B cell (primary cell): ENCODE measurements around the gene UBFD1. TPM values are rescaled to one million over a fixed set of nuclear protein-coding genes. Genes with fewer than 3 reads are reported as not detected.

Source experiments
- ATAC-seq: fragments of 200-7000 bp; cut with Tn5 transposase; one replicate; pipeline ENCODE4 v1.10.0; 2021; ENCODE audit warnings: low read depth, mild to moderate bottlenecking, moderate number of reproducible peaks, moderate library complexity
- CTCF ChIA-PET: fragments of 350-600 bp; sonication (Branson Sonifier 250); formaldehyde crosslinking; loops from one replicate; lab custom pipeline; 2021; ENCODE audit warnings: antibody characterized with exemption, inconsistent platforms; lab: Charles Lee
- POLR2A ChIA-PET: fragments of 350-600 bp; sonication (Branson Sonifier 250); formaldehyde crosslinking; loops from one replicate; lab custom pipeline; 2021; ENCODE audit warnings: antibody characterized with exemption; lab: Charles Lee
- DNase-seq: peaks from one replicate; pipeline ENCODE4 v3.0.0; 2013
- H2AFZ ChIP-seq: 2 replicates; pipeline ENCODE4 v1.6.1; 2012; ENCODE audit warnings: mild to moderate bottlenecking, low read depth, low read length; ENCODE audit not compliant: insufficient read depth, poor library complexity, severe bottlenecking
- H3K27ac ChIP-seq, 2 donors: 1 replicate in 1 of 2; 2 replicates in 1 of 2; pipeline ENCODE4 v1.5.1; 2012 to 2013; ENCODE audit warnings: low read length in 2 of 2, mild to moderate bottlenecking in 2 of 2, moderate library complexity in 1 of 2
- H3K27me3 ChIP-seq, 4 experiments: fragments of 200-600 bp in 1 of 4; sonication (generic) in 1 of 4; replicated peaks in 1 of 4; 1 replicate in 2 of 4; 2 replicates in 2 of 4; pipeline versions ENCODE4 v1.6.1 to v1.7.0; 2013 to 2016; ENCODE audit warnings: low read length in 3 of 4, mild to moderate bottlenecking in 2 of 4, mixed read lengths in 1 of 4, moderate library complexity in 1 of 4; ENCODE audit not compliant: insufficient read depth in 4 of 4, control insufficient read depth in 3 of 4; ENCODE audit errors: control extremely low read depth in 1 of 4
- H3K36me3 ChIP-seq, 2 experiments: replicated peaks in 1 of 2; 1 replicate in 1 of 2; 2 replicates in 1 of 2; pipeline versions ENCODE4 v1.6.1 to v1.7.1; 2013; ENCODE audit warnings: low read length in 1 of 2; ENCODE audit not compliant: insufficient read depth in 2 of 2, control insufficient read depth in 1 of 2; ENCODE audit errors: control extremely low read depth in 1 of 2, extremely low read depth in 1 of 2
- H3K4me1 ChIP-seq, 2 donors: fragments of 200-600 bp in 1 of 2; sonication (generic) in 1 of 2; 1 replicate in 1 of 2; 2 replicates in 1 of 2; pipeline versions ENCODE4 v1.5.1 to v1.6.1; 2013 to 2017; ENCODE audit warnings: low read length in 2 of 2; ENCODE audit not compliant: control insufficient read depth in 2 of 2, insufficient read depth in 2 of 2
- H3K4me2 ChIP-seq: replicated peaks from 2 replicates; pipeline ENCODE3; 2012; ENCODE audit warnings: mild to moderate bottlenecking, low read depth, low read length; ENCODE audit not compliant: poor library complexity, severe bottlenecking
- H3K4me3 ChIP-seq, 5 experiments: fragments of 200-600 bp in 1 of 5; sonication (generic) in 1 of 5; 1 replicate in 3 of 5; 2 replicates in 2 of 5; pipeline versions ENCODE4 v1.5.1 to v1.7.0; 2011 to 2016; ENCODE audit warnings: low read length in 4 of 5, mild to moderate bottlenecking in 4 of 5, low read depth in 2 of 5, control low read depth in 1 of 5, moderate library complexity in 1 of 5; ENCODE audit not compliant: insufficient read depth in 1 of 5; ENCODE audit errors: control extremely low read depth in 1 of 5, extremely low read depth in 1 of 5
- H3K79me2 ChIP-seq: fragments of 200-600 bp; sonication (generic); one replicate; pipeline ENCODE4 v1.6.0; 2016; ENCODE audit warnings: low read length; ENCODE audit not compliant: control insufficient read depth, insufficient read depth
- H3K9ac ChIP-seq: fragments of 200-600 bp; sonication (generic); 2 replicates; pipeline ENCODE4 v1.6.1; 2017; ENCODE audit warnings: mild to moderate bottlenecking, low read length, moderate library complexity
- H3K9me3 ChIP-seq, 3 donors: one replicate each; pipeline versions ENCODE4 v1.6.1 to v1.7.1; 2013; ENCODE audit warnings: low read length in 2 of 3; ENCODE audit not compliant: control insufficient read depth in 2 of 3, insufficient read depth in 1 of 3; ENCODE audit errors: control extremely low read depth in 1 of 3
- H4K20me1 ChIP-seq: 2 replicates; pipeline ENCODE4 v1.6.0; 2012; ENCODE audit warnings: mild to moderate bottlenecking, low read length; ENCODE audit not compliant: insufficient read depth, control insufficient read depth, poor library complexity, severe bottlenecking
- H3K27ac Mint-ChIP-seq: one replicate; pipeline ENCODE4 v1.8.0; 2021; ENCODE audit warnings: mixed read lengths
- H3K27me3 Mint-ChIP-seq: one replicate; pipeline ENCODE4 v1.8.0; 2021; ENCODE audit warnings: mixed read lengths
- H3K4me1 Mint-ChIP-seq: one replicate; pipeline ENCODE4 v1.8.0; 2021; ENCODE audit warnings: mixed read lengths
- H3K4me3 Mint-ChIP-seq: one replicate; pipeline ENCODE4 v1.8.0; 2021; ENCODE audit warnings: mixed read lengths
- H3K9me3 Mint-ChIP-seq: one replicate; pipeline ENCODE4 v1.8.0; 2022; ENCODE audit warnings: mixed read lengths; ENCODE audit not compliant: insufficient read depth
- EZH2 ChIP-seq: IDR thresholded peaks from 2 replicates; pipeline ENCODE4 v1.6.1; 2012; ENCODE audit warnings: borderline replicate concordance, low read depth, mild to moderate bottlenecking, moderate library complexity, low read length; ENCODE audit not compliant: insufficient read depth, poor library complexity, severe bottlenecking
- WGBS: methylation state at CpG from one replicate; pipeline ENCODE4 v1.1.5; 2013; ENCODE audit warnings: missing lambda C conversion rate; ENCODE audit not compliant: insufficient coverage; 5-methylcytosine and 5-hydroxymethylcytosine counted together
- intact Hi-C: fragments of 100-400 bp; cut with micrococcal nuclease; formaldehyde crosslinking; loops from one replicate; pipeline ENCODE4 v1.10.0; 2022
- polyA plus RNA-seq: library from polyadenylated mRNA; depleted of rRNA; stranded (reverse); fragments of >200 nt; gene quantifications from 2 replicates; pipeline ENCODE4 v1.2.3, GENCODE V29; 2012
- total RNA-seq, 2 donors: library from RNA; stranded (reverse); fragments of 120-200 nt in 1 of 2; gene quantifications; 1 replicate in 1 of 2; 2 replicates in 1 of 2; pipeline versions ENCODE4 v1.2.3 to v1.2.4, GENCODE V29; 2013 to 2022
- TF ChIP-seq, protein P1 (sequence below): fragments of 200-600 bp; IDR thresholded peaks from one replicate; pipeline ENCODE4 v1.8.0; 2022; ENCODE audit warnings: antibody characterized with exemption, mild to moderate bottlenecking

Gene UBFD1
- total and polyA plus RNA-seq, 2 donors (not counting 1 experiment from before 2014, with no cell fraction given) = 12.8 to 49.2 TPM

DNA sequence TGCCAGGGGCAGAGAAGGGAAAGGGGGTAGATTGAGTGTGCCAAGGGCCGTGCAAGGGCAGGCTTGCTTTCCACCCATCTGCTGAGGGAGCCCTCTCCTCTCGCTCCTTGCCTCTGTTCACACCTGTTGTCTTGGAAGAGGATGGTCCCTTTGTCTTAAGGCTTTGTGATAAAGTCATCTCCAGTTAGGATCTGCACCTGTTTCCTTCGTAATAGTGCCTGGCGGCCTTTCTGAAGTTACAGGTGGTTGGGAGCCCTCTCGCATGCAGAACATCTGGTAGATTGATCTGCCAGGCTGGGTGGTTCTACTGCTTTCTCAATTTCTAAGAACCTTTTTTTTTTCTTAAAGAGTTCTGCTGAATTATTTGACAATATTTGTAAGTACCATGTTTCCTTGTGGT, 16.3 kb downstream of the UBFD1 start:
- no peak overlapping the region for H2AFZ ChIP-seq
- H3K4me3 Mint-ChIP-seq = no peak overlapping the region
- no peaks in the 10 kb centered on the region for H3K79me2 ChIP-seq
- no peak overlapping the region for H3K4me3 ChIP-seq
- no peaks in the 10 kb centered on the region for H3K9me3 Mint-ChIP-seq
- H3K4me1 Mint-ChIP-seq = peaks cover 25% of the 10 kb centered on the region
- H3K4me2 ChIP-seq = no peak overlapping the region
- no peak for DNase-seq
- TF ChIP-seq, protein P1, sequence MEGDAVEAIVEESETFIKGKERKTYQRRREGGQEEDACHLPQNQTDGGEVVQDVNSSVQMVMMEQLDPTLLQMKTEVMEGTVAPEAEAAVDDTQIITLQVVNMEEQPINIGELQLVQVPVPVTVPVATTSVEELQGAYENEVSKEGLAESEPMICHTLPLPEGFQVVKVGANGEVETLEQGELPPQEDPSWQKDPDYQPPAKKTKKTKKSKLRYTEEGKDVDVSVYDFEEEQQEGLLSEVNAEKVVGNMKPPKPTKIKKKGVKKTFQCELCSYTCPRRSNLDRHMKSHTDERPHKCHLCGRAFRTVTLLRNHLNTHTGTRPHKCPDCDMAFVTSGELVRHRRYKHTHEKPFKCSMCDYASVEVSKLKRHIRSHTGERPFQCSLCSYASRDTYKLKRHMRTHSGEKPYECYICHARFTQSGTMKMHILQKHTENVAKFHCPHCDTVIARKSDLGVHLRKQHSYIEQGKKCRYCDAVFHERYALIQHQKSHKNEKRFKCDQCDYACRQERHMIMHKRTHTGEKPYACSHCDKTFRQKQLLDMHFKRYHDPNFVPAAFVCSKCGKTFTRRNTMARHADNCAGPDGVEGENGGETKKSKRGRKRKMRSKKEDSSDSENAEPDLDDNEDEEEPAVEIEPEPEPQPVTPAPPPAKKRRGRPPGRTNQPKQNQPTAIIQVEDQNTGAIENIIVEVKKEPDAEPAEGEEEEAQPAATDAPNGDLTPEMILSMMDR = no peak
- TF ChIP-seq EZH2 = no peak
- POLR2A ChIA-PET = no interaction called here
- no peaks in the 10 kb centered on the region for H3K9me3 ChIP-seq
- no peaks in the 10 kb centered on the region for H4K20me1 ChIP-seq
- H3K27ac Mint-ChIP-seq = no peak overlapping the region
- ATAC-seq = no peak
- intact Hi-C loops = no loop called here
- no peak overlapping the region for H3K27ac ChIP-seq
- CTCF ChIA-PET = interaction anchor here (1.2 kb wide), 1 partner anchor 23 kb away, joined by 4 read pairs; no protein-coding TSS in a partner anchor
- 92% methylated on average over 5 of the region's 5 CpGs for WGBS
- H3K9ac ChIP-seq = no peak overlapping the region
- no peaks in the 10 kb centered on the region for H3K27me3 Mint-ChIP-seq
- peaks cover 0 to 32% of the 10 kb centered on the region in 2 experiments for H3K36me3 ChIP-seq
- peaks cover 20 to 26% of the 10 kb centered on the region in 2 donors for H3K4me1 ChIP-seq
- H3K27me3 ChIP-seq = no peaks in the 10 kb centered on the region

DNA sequence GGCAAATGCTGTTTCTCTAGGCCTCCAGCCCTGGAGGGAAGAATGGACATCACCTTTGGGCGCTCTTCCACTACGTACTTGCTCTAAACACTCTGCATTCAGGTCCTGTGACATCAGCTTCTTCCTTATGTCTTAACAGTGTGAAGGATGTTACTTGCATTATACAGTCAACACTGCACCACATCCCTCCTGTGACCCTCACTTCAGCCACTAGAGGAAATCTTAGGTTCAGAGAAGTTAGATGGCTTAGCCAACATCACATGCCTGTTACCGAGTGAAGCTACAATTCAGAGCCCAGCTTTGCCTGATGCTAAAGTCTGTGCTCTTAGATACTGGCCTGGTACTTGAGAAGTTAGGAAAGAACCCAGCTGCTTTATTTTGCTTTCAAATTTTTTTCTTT, 18.3 kb downstream of the UBFD1 start:
- TF ChIP-seq EZH2 = no peak
- TF ChIP-seq, protein P1 = no peak
- H3K27me3 ChIP-seq = no peaks in the 10 kb centered on the region
- Mint-ChIP-seq H3K27ac (no peak overlapping the region), H3K4me1 (peaks cover 11% of the 10 kb centered on the region), H3K27me3 (no peaks in the 10 kb centered on the region), H3K9me3 (no peaks in the 10 kb centered on the region), H3K4me3 (no peak overlapping the region)
- no peak overlapping the region for H3K27ac ChIP-seq
- no peaks in the 10 kb centered on the region for H3K79me2 ChIP-seq
- H3K9me3 ChIP-seq = no peaks in the 10 kb centered on the region
- H3K4me3 ChIP-seq = no peak overlapping the region
- no peak for ATAC-seq
- intact Hi-C loops = no loop called here
- CTCF ChIA-PET = interaction anchor here (0.9 kb wide), 1 partner anchor 141 kb away, joined by 4 read pairs; no protein-coding TSS in a partner anchor
- H3K9ac ChIP-seq = no peak overlapping the region
- POLR2A ChIA-PET = no interaction called here
- H3K36me3 ChIP-seq = peaks cover 1 to 47% of the 10 kb centered on the region in 2 experiments
- H4K20me1 ChIP-seq = no peaks in the 10 kb centered on the region
- H3K4me1 ChIP-seq = peaks cover 7% of the 10 kb centered on the region in 2 donors
- H3K4me2 ChIP-seq = no peak overlapping the region
- DNase-seq = no peak
- WGBS = 100% methylated on average over 1 of the region's 3 CpGs
- no peak overlapping the region for H2AFZ ChIP-seq
